ENCODE results near the gene FOLR1.
A peak's percentile ranks its signal among the peaks of the same experiment; 100 is the strongest.
"Not testable (repeated sequence)": the region's sequence is repeated elsewhere in the genome, so short reads cannot be mapped to it uniquely, and the experiment has no call there.

The FOLR1 gene

DNA sequence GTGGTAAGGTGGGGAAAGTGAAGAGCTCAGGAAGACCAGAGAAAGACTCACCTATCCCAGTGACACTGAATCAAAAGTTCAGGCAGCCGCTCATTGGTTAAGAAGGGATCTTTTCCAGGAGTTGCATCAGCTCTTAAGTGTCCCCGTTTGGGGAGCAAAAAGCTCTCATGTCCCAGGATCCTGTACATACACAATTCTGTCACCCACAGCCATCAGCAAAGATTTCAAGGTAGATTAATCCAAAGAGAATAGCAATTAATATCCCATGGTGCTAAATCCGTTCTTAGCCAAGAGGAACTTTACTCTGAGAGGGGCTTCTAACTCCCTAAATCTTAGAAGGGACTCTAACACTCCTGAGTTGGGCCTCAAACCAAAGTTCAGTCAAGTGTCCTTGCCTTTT lies 37.1 kb upstream of the FOLR1 start:
- Histone ChIP-seq H3K27ac (ENCODE audit: poor library complexity, severe bottlenecking) (no peak overlapping the region), H3K4me1 (ENCODE audit: insufficient read depth, poor library complexity, severe bottlenecking) (peaks cover 5% of the 10 kb centered on the region), H3K36me3 (ENCODE audit: low read depth) (peaks cover 8% of the 10 kb centered on the region), H3K9me3 (ENCODE audit: severe bottlenecking) (no peaks in the 10 kb centered on the region), H3K4me3 (ENCODE audit: severe bottlenecking) (no peak overlapping the region), H3K27me3 (ENCODE audit: insufficient read depth, poor library complexity, severe bottlenecking) (no peaks in the 10 kb centered on the region)
- ATAC-seq (ENCODE audit: low read depth) (no peak), DNase-seq (ENCODE audit: low spot score) (no peak)
- TF ChIP-seq, protein P1, sequence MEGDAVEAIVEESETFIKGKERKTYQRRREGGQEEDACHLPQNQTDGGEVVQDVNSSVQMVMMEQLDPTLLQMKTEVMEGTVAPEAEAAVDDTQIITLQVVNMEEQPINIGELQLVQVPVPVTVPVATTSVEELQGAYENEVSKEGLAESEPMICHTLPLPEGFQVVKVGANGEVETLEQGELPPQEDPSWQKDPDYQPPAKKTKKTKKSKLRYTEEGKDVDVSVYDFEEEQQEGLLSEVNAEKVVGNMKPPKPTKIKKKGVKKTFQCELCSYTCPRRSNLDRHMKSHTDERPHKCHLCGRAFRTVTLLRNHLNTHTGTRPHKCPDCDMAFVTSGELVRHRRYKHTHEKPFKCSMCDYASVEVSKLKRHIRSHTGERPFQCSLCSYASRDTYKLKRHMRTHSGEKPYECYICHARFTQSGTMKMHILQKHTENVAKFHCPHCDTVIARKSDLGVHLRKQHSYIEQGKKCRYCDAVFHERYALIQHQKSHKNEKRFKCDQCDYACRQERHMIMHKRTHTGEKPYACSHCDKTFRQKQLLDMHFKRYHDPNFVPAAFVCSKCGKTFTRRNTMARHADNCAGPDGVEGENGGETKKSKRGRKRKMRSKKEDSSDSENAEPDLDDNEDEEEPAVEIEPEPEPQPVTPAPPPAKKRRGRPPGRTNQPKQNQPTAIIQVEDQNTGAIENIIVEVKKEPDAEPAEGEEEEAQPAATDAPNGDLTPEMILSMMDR (IDR thresholded peaks at IDR 0.05; ENCODE audit: poor library complexity, severe bottlenecking), result no peak

DNA sequence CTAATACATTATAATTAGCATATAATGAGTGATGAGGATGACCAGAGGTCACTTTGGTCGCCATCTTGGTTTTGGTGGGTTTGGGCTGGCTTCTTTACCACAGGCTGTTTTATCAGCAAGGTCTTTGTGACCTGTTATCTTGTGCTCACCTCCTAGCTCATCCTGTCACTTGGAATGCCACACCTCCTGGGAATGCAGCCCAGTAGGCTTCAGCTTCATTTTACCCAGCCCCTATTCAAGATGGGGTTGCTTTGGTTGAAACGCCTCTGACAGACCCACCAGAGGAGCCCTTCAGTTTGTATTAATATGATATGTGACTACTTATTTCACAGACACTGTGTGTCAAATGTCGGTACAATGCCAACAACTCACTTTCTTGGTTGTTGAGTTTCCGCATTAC lies 36.2 kb upstream of the FOLR1 start:
- DNase-seq (ENCODE audit: low spot score) (no peak), ATAC-seq (ENCODE audit: low read depth) (no peak)
- Histone ChIP-seq H3K4me3 (ENCODE audit: severe bottlenecking) (no peak overlapping the region), H3K27me3 (ENCODE audit: insufficient read depth, poor library complexity, severe bottlenecking) (no peaks in the 10 kb centered on the region), H3K36me3 (ENCODE audit: low read depth) (peaks cover 4% of the 10 kb centered on the region), H3K27ac (ENCODE audit: poor library complexity, severe bottlenecking) (no peak overlapping the region), H3K4me1 (ENCODE audit: insufficient read depth, poor library complexity, severe bottlenecking) (peaks cover 5% of the 10 kb centered on the region), H3K9me3 (ENCODE audit: severe bottlenecking) (no peaks in the 10 kb centered on the region)
- TF ChIP-seq, protein P1 (IDR thresholded peaks at IDR 0.05; ENCODE audit: poor library complexity, severe bottlenecking), result no peak

DNA sequence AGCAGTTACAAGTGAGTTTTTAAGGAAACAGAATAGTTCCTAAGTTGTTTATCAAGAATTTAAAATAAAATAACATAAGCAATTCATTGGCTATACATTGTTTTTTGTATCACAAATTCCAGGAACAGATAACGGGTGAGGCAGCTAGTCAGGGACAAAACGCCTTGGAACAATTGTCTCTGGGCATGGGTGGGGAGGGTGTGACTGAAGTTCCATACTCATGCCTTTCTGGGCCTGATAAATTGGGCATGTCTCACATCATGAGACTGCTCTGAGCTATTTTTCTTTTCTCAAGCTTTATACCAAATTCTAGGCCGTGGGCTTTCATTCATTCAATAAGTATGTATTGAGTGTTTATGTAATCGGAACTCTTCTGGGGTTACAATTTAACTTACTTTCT lies 34.8 kb upstream of the FOLR1 start:
- Histone ChIP-seq H3K4me3 (ENCODE audit: severe bottlenecking) (no peak overlapping the region), H3K27ac (ENCODE audit: poor library complexity, severe bottlenecking) (no peak overlapping the region), H3K4me1 (ENCODE audit: insufficient read depth, poor library complexity, severe bottlenecking) (no peaks in the 10 kb centered on the region), H3K27me3 (ENCODE audit: insufficient read depth, poor library complexity, severe bottlenecking) (no peaks in the 10 kb centered on the region), H3K9me3 (ENCODE audit: severe bottlenecking) (no peaks in the 10 kb centered on the region), H3K36me3 (ENCODE audit: low read depth) (no peaks in the 10 kb centered on the region)
- TF ChIP-seq, protein P1 (IDR thresholded peaks at IDR 0.05; ENCODE audit: poor library complexity, severe bottlenecking), result no peak
- ATAC-seq (ENCODE audit: low read depth) (no peak), DNase-seq (ENCODE audit: low spot score) (no peak)

GRCh38 chr11:72160319-72160718 lies 31.6 kb upstream of the FOLR1 start:
- DNase-seq (ENCODE audit: low spot score), result no peak
- Histone ChIP-seq H3K27ac (ENCODE audit: poor library complexity, severe bottlenecking) (no peak overlapping the region), H3K36me3 (ENCODE audit: low read depth) (no peaks in the 10 kb centered on the region), H3K27me3 (ENCODE audit: insufficient read depth, poor library complexity, severe bottlenecking) (no peaks in the 10 kb centered on the region), H3K4me3 (ENCODE audit: severe bottlenecking) (no peak overlapping the region), H3K4me1 (ENCODE audit: insufficient read depth, poor library complexity, severe bottlenecking) (no peaks in the 10 kb centered on the region), H3K9me3 (ENCODE audit: severe bottlenecking) (no peaks in the 10 kb centered on the region)
- ATAC-seq (ENCODE audit: low read depth), result no peak
- TF ChIP-seq, protein P1 (IDR thresholded peaks at IDR 0.05; ENCODE audit: poor library complexity, severe bottlenecking), result no peak

DNA sequence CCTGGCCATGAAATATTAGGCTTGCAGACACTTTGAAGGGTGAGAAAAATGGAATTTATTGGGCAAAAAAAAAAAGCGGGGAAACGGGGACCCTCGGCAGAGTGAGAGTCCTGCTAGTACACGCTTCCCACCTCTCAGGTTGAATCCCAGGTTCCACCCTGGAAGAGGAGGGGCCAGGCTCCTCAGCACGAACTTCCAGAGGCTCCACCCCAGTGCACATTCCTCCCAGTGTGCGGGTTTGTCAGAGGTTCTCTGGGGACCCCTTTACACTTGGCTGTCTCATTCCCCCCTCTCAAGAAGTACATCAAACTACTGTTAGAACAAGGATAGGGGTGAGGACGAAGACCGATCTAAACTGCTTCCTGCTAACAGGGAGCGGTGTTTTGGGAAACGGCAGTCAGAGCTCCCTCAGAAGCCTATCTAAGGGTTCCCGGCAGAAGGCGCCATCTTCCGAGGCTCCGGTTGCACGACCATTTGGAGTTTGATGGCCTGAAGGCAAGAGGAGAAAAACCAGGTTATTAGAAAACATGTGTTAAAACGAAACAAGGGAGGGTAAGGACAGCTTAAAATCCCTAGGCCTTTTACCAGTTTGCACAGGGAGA lies 28.9 kb upstream of the FOLR1 start:
- no peak overlapping the region for H3K4me3 ChIP-seq (ENCODE audit: severe bottlenecking)
- no peak overlapping the region for H3K27ac ChIP-seq (ENCODE audit: poor library complexity, severe bottlenecking)
- ATAC-seq (ENCODE audit: low read depth) (no peak), DNase-seq (ENCODE audit: low spot score) (no peak)
- H3K4me1 ChIP-seq (ENCODE audit: insufficient read depth, poor library complexity, severe bottlenecking), result no peaks in the 10 kb centered on the region
- no peaks in the 10 kb centered on the region for H3K27me3 ChIP-seq (ENCODE audit: insufficient read depth, poor library complexity, severe bottlenecking)
- TF ChIP-seq, protein P1 (IDR thresholded peaks at IDR 0.05; ENCODE audit: poor library complexity, severe bottlenecking), result no peak
- no peaks in the 10 kb centered on the region for H3K9me3 ChIP-seq (ENCODE audit: severe bottlenecking)
- no peaks in the 10 kb centered on the region for H3K36me3 ChIP-seq (ENCODE audit: low read depth)

- not testable (repeated sequence) for ATAC-seq (ENCODE audit: low read depth); DNase-seq (ENCODE audit: low spot score); H3K27ac ChIP-seq (ENCODE audit: poor library complexity, severe bottlenecking); H3K36me3 ChIP-seq (ENCODE audit: low read depth); H3K9me3 ChIP-seq (ENCODE audit: severe bottlenecking); H3K4me3 ChIP-seq (ENCODE audit: severe bottlenecking); H3K4me1 ChIP-seq (ENCODE audit: insufficient read depth, poor library complexity, severe bottlenecking); H3K27me3 ChIP-seq (ENCODE audit: insufficient read depth, poor library complexity, severe bottlenecking)
Observed at GRCh38 chr11:72164187-72164586, 27.8 kb upstream of the FOLR1 start.

GRCh38 chr11:72169046-72169555 lies 22.8 kb upstream of the FOLR1 start:
- not testable (repeated sequence) for H3K4me1 ChIP-seq (ENCODE audit: insufficient read depth, poor library complexity, severe bottlenecking); DNase-seq (ENCODE audit: low spot score); ATAC-seq (ENCODE audit: low read depth); H3K27me3 ChIP-seq (ENCODE audit: insufficient read depth, poor library complexity, severe bottlenecking); H3K4me3 ChIP-seq (ENCODE audit: severe bottlenecking); H3K36me3 ChIP-seq (ENCODE audit: low read depth); H3K9me3 ChIP-seq (ENCODE audit: severe bottlenecking)
- H3K27ac ChIP-seq (ENCODE audit: poor library complexity, severe bottlenecking), result peak overlapping the region; percentile 24

Measured in RWPE2 (cell line).